Activated T-cell treated with anti-CD3 and anti-CD28 coated beads, Interleukin-2, amount 50 U/mL, for 4 hours (primary cell): ENCODE results near the gene FCER2. TPM values are rescaled to one million over a fixed set of nuclear protein-coding genes. Genes with fewer than 3 reads are reported as not detected.

Source experiments
- ATAC-seq, 2 donors: fragments of 200-7000 bp; cut with Tn5 transposase; one replicate each; pipeline ENCODE4 v1.10.0; 2021
- DNase-seq: peaks from one replicate; pipeline ENCODE4 v3.0.0-alpha.2; 2020
- H3K27me3 Mint-ChIP-seq: one replicate; pipeline ENCODE4 v1.8.0; 2021; ENCODE audit warnings: low read depth, mixed read lengths
- H3K36me3 Mint-ChIP-seq: one replicate; pipeline ENCODE4 v1.8.0; 2022; ENCODE audit warnings: mixed read lengths; ENCODE audit not compliant: insufficient read depth
- H3K4me1 Mint-ChIP-seq: one replicate; pipeline ENCODE4 v1.8.0; 2021; ENCODE audit warnings: low read depth, mixed read lengths
- H3K4me3 Mint-ChIP-seq: one replicate; pipeline ENCODE4 v1.8.0; 2021; ENCODE audit warnings: mild to moderate bottlenecking, moderate library complexity, mixed read lengths
- H3K9me3 Mint-ChIP-seq: one replicate; pipeline ENCODE4 v1.8.0; 2021; ENCODE audit warnings: mixed read lengths
- total RNA-seq, 3 donors: library from RNA; stranded (reverse); gene quantifications; one replicate each; pipeline ENCODE4 v1.2.1, GENCODE V29; 2021

FCER2 gene
- total RNA-seq, 3 donors from 2014 or later, result 6.9 to 52.7 (median 20.5) TPM

DNA sequence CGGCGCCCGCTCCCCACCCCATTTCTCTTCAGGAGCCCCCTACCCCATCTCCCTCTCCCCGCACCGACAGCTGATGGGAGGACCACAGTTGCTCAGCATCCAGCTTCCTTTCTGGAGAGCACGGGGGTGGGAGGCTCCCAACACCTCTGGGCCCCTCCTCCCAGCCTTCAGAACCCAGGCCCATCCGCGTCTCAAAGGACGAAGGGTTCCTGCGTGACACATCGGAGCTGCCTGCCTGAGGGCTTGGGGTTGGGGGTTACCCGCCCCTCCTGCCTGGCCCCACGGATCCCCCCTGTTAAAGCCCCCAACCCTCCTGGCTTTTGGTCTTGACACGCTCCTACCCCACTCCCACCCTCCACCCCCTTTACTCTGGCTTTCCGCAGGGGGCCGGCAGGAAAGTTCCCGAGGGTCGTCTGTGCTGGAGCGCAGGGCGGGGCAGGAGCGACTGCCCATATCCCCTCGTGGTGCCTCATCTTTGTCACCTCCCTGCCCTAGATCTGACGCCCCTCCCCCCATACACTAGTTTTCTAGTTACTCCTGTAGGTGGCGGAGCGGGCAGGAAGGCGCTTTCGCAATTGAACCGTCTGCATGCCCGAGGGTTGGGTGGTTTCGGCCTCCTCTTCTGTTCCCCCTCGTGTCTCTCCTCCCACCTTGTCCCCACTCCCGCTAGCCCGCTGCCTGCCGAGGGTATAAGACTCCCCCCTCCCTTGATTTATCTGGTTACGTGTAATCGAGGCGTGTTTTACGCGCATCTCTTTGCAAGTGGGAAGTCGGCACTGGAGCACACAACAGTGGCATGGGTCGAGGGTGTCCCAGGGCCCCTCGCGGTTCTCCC lies 20.4 kb downstream of the FCER2 start:
- DNase-seq, result peak; percentile 82
- no peaks in the 10 kb centered on the region for H3K9me3 Mint-ChIP-seq
- H3K36me3 Mint-ChIP-seq, result no peaks in the 10 kb centered on the region
- peaks cover 17% of the 10 kb centered on the region for H3K27me3 Mint-ChIP-seq
- H3K4me1 Mint-ChIP-seq, result peaks cover 38% of the 10 kb centered on the region
- peak; percentile 56 to 58 for ATAC-seq
- peak overlapping the region; percentile 93 for H3K4me3 Mint-ChIP-seq

DNA sequence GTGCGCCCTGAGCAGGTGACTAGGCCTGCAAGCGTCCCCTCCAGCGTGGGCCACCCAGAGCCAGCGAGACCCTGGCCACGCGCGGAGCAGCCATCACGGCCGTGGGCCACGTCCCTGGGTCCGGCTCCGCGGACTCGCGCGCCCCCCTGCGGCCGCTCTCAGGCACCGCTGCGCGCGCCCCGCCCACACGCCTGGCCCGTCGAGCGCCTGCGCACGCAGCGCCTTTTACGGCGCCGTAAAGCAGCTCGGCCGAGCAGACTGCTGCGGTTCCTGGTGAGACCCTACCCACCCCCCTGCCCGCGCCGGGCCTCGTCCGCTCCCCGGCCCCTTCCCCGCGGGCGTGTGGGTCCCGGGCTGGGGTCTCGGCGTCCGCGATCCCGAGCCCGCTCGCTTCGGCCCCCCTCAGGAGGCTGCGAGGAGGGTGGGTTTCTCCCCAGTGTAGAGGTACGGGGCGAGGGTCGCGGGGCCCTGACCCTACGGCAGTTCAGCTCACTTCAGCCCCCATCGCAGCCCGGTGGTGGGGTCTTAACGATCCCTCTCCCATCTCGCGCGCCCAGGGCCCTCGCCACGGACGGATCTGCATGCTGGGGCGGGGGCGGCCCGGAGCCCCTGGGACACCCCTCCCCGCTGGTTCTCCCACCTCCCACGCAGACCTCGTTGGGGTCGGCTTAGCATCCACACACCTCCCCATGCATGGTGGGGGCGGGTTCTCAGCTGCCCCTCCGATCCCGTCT lies 21.2 kb downstream of the FCER2 start, which contains the start of gene TRAPPC5:
TSS of gene TRAPPC5 (plus strand) at position 228 of the 734 bp plus-strand sequence. CDS start 1,421 bp downstream, outside the sequence.
- no peaks in the 10 kb centered on the region for H3K9me3 Mint-ChIP-seq
- H3K4me3 Mint-ChIP-seq, result peak within 1 kb of the TSS; percentile 93
- DNase-seq (peak; percentile 85), ATAC-seq (peak; percentile 47 to 50)
- peaks cover 45% of the 10 kb centered on the region for H3K4me1 Mint-ChIP-seq
- peaks cover 25% of the 10 kb centered on the region for H3K27me3 Mint-ChIP-seq
- no peaks in the 10 kb centered on the region for H3K36me3 Mint-ChIP-seq

DNA sequence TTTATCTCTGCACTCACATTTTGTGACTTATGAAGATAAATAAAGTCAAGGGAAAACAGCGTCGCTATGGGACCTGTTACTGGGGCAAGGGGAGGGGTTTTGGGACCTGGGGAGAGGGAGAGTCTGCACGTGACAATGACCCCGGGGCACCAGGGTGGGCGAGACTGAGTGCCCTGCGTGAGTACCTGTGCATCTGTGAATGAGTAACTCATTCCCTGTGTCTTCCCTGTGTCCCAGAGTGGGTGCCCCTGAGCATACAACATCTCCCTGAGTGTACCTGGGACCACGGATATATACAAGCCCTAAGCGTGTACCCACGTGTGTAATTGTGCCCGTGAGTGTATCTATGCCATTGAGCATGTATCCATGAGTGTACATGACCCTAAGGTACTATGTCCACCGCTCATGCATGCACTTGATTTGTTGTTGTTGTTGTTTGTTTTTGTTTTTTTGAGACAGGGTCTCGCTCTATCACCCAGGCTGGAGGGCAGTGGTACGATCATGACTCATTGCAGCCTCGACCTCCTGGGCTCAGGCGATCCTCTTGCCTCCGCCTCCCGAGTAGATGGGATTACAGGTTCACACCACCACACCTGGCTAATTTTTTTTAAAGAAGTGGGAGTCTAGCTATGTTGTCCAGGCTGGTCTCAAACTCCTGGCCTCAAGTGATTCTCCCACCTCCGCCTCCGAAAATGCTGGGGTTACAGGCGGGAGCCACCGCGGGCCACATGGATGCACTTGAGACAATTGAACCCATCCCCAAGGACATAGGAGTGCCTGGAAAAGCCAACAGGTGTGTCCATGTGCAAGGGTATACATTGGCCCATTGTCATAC lies 21.9 kb downstream of the FCER2 start:
- Mint-ChIP-seq H3K27me3 (peaks cover 30% of the 10 kb centered on the region), H3K36me3 (no peaks in the 10 kb centered on the region), H3K9me3 (no peaks in the 10 kb centered on the region), H3K4me1 (peaks cover 45% of the 10 kb centered on the region), H3K4me3 (peak overlapping the region; percentile 69)
- no peak for ATAC-seq
- no peak for DNase-seq

- peak; percentile 55 for DNase-seq
- peak; percentile 62 to 64 for ATAC-seq
- no peaks in the 10 kb centered on the region for H3K9me3 Mint-ChIP-seq
- H3K36me3 Mint-ChIP-seq, result no peaks in the 10 kb centered on the region
- H3K4me3 Mint-ChIP-seq, result peak overlapping the region; percentile 68
- H3K4me1 Mint-ChIP-seq, result peaks cover 49% of the 10 kb centered on the region
- peaks cover 37% of the 10 kb centered on the region for H3K27me3 Mint-ChIP-seq
Observed at GRCh38 chr19:7678971-7679751, 22.8 kb downstream of the FCER2 start.

GRCh38 chr19:7677669-7678311 lies 24.1 kb downstream of the FCER2 start:
- ATAC-seq, result no peak
- no peak for DNase-seq
- Mint-ChIP-seq H3K36me3 (no peaks in the 10 kb centered on the region), H3K4me1 (peaks cover 49% of the 10 kb centered on the region), H3K4me3 (no peak overlapping the region), H3K9me3 (no peaks in the 10 kb centered on the region), H3K27me3 (peaks cover 43% of the 10 kb centered on the region)

- H3K9me3 Mint-ChIP-seq, result no peaks in the 10 kb centered on the region
- ATAC-seq (no peak), DNase-seq (no peak)
- peaks cover 48% of the 10 kb centered on the region for H3K4me1 Mint-ChIP-seq
- no peaks in the 10 kb centered on the region for H3K36me3 Mint-ChIP-seq
- peaks cover 47% of the 10 kb centered on the region for H3K27me3 Mint-ChIP-seq
- H3K4me3 Mint-ChIP-seq, result no peak within 1 kb of the TSS
Observed at GRCh38 chr19:7676854-7677253, 25.1 kb downstream of the FCER2 start, which contains the start of gene MCEMP1. MCEMP1 (plus strand) TSS chr19:7677090; CDS start chr19:7677121, 31 bp downstream.

DNA sequence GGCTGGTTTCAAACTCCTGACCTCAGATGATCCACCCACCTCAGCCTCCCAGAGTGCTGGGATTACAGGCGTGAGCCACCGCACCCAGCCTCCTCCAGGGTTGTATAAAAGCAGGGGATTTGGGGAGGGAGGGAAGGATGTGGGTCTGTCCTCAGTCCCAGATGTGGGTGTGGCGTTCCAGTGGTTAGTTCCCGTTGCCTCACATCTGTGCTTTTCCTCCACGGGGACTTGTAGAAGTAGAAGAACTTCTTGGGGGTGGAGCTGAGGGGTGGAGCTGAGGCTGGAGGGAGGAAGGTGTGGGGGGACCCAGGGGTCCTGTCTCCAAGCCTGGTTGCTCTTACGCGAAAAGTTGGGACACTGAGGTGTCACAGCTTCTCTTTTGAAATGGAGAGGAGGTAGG lies 25.6 kb downstream of the FCER2 start:
- no peaks in the 10 kb centered on the region for H3K36me3 Mint-ChIP-seq
- ATAC-seq (no peak), DNase-seq (no peak)
- H3K9me3 Mint-ChIP-seq, result no peaks in the 10 kb centered on the region
- no peak overlapping the region for H3K4me3 Mint-ChIP-seq
- H3K4me1 Mint-ChIP-seq, result peaks cover 44% of the 10 kb centered on the region
- H3K27me3 Mint-ChIP-seq, result peaks cover 51% of the 10 kb centered on the region

DNA sequence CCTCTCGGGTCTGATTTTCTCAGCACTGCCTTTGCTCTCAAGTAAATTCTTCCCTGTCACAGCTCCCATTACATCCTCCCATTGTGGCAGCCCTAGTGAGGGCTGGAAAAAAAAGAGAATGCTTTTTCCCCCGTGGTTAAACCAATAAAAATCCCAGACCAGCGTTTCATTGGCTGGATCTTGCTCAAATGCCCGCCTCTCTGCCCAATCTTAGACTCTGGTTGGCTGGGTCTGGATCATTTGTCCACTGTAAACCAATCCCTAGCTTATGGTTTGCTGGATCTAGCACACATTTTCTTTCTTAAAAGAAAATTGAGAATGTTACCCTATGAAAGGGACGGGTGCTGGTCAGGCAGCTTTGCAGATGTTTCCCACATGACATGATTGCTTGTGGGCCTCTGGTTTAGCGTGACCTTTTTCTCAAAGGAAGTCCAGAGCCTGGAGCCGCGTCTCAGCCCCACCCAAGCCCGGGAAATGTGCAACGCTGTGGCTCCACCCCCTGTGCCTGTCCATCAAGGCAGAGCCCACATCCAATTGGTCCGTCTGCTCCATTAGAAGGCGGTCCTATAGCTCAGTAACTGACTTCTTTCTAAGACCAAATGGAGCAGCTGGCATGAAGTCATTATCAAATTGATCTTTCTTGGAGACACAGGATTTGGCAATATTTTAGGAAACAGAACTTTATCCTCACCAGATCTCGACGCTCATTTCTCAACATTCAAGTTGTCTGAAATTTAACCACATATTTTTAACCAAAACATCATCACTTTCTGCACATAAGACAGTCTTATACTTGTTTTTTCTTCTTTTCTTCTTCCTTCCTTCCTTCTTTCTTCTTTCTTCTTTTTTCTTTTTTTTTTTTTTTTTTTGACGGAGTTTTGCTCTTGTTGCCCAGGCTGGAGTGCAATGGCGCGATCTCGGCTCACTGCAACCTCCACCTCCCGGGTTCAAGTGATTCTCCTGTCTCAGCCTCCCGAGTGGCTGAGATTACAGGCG lies 27.6 kb downstream of the FCER2 start:
- ATAC-seq (peak; percentile 38 to 49), DNase-seq (no peak)
- Mint-ChIP-seq H3K9me3 (no peaks in the 10 kb centered on the region), H3K4me1 (peaks cover 42% of the 10 kb centered on the region), H3K36me3 (no peaks in the 10 kb centered on the region), H3K4me3 (no peak overlapping the region), H3K27me3 (peaks cover 65% of the 10 kb centered on the region)

- no peaks in the 10 kb centered on the region for H3K9me3 Mint-ChIP-seq
Observed at GRCh38 chr19:7672522-7672921, 29.4 kb downstream of the FCER2 start.

DNA sequence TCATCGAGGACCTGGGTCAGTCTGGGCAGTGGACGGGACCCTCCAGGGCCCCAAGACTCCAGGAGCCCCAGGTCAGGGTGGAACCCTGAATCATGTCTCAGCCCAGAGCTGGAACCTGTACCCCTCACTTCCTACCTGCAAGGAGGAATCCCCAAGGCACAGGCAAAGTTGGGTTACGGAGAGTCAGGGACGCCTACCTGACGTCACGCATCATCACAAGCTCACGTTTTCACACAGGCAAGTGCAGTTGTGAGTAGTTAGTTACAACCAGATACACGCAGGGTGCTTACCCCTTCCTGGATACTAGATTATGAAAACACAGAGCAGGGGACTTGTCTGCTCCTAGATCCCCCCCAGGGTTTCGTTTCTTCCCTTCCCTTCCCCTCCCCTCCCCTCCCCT lies 31.1 kb downstream of the FCER2 start:
- Mint-ChIP-seq H3K4me1 (peaks cover 16% of the 10 kb centered on the region), H3K9me3 (no peaks in the 10 kb centered on the region), H3K4me3 (peak overlapping the region; percentile 46), H3K36me3 (no peaks in the 10 kb centered on the region), H3K27me3 (peaks cover 59% of the 10 kb centered on the region)
- no peak for DNase-seq
- no peak for ATAC-seq

More at GRCh38 chr19:7672522-7672921, 29.4 kb downstream of the FCER2 start:
- Mint-ChIP-seq H3K4me1 (peaks cover 30% of the 10 kb centered on the region), H3K4me3 (no peak overlapping the region), H3K36me3 (no peaks in the 10 kb centered on the region), H3K27me3 (peaks cover 65% of the 10 kb centered on the region)
- ATAC-seq (no peak), DNase-seq (no peak)

GRCh38 chr19:7670150-7670783 lies 31.7 kb downstream of the FCER2 start:
- Mint-ChIP-seq H3K9me3 (no peaks in the 10 kb centered on the region), H3K27me3 (peaks cover 56% of the 10 kb centered on the region), H3K36me3 (no peaks in the 10 kb centered on the region), H3K4me1 (peaks cover 15% of the 10 kb centered on the region), H3K4me3 (peak overlapping the region; percentile 46)
- DNase-seq (no peak), ATAC-seq (peak; percentile 54 to 69)

GRCh38 chr19:7669641-7670040 lies 32.3 kb downstream of the FCER2 start:
- DNase-seq (no peak), ATAC-seq (no peak)
- H3K9me3 Mint-ChIP-seq, result no peaks in the 10 kb centered on the region
- H3K27me3 Mint-ChIP-seq, result peaks cover 51% of the 10 kb centered on the region
- no peaks in the 10 kb centered on the region for H3K36me3 Mint-ChIP-seq
- H3K4me3 Mint-ChIP-seq, result peak overlapping the region; percentile 52
- peaks cover 14% of the 10 kb centered on the region for H3K4me1 Mint-ChIP-seq
